ENCODE data around the gene PIGB.

PIGB gene

GRCh38 chr15:55343168-55343567 lies 24.1 kb downstream of the PIGB start:
- DNase-seq (ENCODE audit: extremely low read depth, low read depth), result no peak
- no peak for TF ChIP-seq CTCF (IDR thresholded peaks at IDR 0.05; ENCODE audit: low read depth, low read length)

DNA sequence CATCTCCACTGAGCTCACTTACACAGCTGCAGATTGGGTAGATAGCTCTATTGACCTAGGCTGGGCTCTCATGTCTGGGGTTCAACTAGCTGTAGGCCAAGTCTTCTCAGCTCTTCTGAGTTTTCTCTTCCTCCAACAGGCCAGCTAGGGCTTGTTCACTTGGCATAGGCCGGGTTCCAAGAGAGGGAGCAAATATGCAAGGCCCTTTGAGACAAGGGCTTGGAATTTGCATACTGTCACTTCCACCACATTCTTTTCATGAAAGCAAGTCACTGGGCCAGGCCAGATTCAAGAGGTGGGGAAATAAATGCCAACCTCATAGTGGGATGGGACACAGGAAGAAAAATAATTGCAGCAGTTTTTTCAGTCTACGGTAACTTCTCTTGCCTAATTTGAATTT lies 25.2 kb downstream of the PIGB start:
- TF ChIP-seq CTCF (IDR thresholded peaks at IDR 0.05; ENCODE audit: low read depth, low read length), result no peak
- DNase-seq (ENCODE audit: extremely low read depth, low read depth), result no peak

DNA sequence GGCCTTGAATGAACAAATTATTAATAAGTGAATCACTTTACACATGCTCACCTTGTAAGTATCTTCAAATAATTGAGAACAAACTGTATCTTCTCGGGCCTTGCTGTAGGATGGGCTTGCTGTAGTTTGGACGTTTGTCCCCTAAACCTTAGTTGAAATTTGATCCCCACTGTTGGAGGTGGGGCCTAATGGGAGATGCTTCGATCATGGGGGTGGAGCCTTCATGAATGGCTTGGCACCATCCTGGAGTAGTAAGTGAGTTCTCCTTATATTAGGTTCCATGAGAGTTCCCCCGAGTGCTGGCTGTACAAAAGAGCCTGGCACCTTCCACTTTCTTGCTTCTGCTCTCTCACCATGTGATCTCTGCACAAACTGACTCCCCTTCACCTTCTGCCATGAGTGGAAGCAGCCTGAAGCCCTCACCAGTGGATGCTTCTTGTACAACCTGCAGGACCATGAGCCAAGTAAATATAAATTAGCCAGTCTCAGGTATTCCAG lies 29.3 kb downstream of the PIGB start:
- TF ChIP-seq CTCF (IDR thresholded peaks at IDR 0.05; ENCODE audit: low read depth, low read length), result no peak
- DNase-seq (ENCODE audit: extremely low read depth, low read depth), result no peak

DNA sequence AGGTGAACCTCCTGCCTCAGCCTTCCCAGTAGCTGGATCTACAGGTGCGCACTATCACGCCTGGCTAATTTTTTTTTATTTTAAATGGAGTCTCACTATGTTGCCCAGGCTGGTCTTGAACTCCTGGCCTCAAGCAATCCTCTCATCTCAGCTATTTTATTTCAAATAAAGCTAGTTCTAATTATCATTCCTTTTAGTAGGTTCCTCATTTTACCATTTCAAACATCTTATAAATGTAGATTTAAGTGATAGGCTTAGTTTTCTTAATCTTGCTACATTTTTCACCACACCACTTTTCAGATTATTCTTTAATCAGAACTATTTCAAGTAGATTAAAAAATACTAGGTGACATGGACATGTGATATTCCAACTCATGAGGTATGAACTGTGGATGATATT lies 30.3 kb downstream of the PIGB start:
- DNase-seq (ENCODE audit: extremely low read depth, low read depth), result no peak
- TF ChIP-seq CTCF (IDR thresholded peaks at IDR 0.05; ENCODE audit: low read depth, low read length), result no peak

- no peak for DNase-seq (ENCODE audit: extremely low read depth, low read depth)
Measured at GRCh38 chr15:55353025-55353424, 34.0 kb downstream of the PIGB start.

DNA sequence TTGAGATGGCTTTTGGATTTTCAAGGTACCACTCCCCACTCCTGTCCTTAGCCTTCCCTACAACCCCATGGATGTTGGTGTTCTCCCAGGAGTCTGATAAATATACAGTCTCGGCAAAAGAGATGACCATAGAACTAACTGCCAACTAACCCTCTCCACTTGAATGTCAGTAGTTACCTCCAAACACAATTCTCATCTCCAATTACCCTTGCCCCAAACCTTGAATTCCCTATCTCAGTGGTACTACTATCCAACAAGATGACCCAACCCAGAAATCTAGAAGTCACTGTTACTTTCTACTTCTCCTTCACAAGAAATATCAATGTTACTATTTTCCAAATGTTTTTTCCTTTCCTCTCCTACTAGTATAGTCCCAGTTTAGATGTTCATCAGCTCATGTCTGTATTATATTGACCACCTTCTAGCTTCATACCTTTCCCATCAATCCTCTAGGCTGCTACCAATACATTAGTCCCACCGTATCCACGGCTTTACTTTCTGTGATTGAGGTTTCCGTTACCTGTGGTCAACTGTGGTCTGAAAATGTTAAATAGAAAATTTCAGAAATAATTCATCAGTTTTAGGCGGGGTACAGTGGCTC lies 38.1 kb downstream of the PIGB start:
- DNase-seq (ENCODE audit: extremely low read depth, low read depth), result no peak
- no peak for TF ChIP-seq CTCF (IDR thresholded peaks at IDR 0.05; ENCODE audit: low read depth, low read length)

More at GRCh38 chr15:55353025-55353424, 34.0 kb downstream of the PIGB start:
- no peak for TF ChIP-seq CTCF (IDR thresholded peaks at IDR 0.05; ENCODE audit: low read depth, low read length)

DNA sequence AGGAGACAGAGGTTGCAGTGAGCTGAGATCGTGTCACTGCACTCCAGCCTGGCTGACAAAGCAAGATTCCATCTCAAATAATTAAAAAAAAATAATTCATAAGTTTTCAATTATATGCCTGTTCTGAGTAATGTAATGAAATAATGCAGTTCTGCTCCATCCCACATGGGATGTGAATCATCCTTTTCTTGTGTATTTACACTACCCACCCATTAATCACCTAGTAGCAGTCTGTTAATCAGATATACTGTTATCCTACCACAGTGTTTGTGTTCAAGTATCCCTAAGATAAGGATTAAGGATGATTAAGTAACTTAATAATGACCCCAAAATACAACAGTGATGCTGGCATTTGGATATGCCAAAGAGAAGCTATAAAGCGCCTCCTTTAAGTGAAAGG lies 38.8 kb downstream of the PIGB start:
- DNase-seq (ENCODE audit: extremely low read depth, low read depth), result peak; percentile 22
- TF ChIP-seq CTCF (IDR thresholded peaks at IDR 0.05; ENCODE audit: low read depth, low read length), result no peak

Data from AG09319 (cell line).